NCI-H2029 treated with DMSO at 0.1 percent for 48 hours (cell line): ENCODE measurements around the gene CCT8.

Experiments used
- DNase-seq: peaks from one replicate; lab custom pipeline; 2025; lab: John Stamatoyannopoulos, UW

CCT8 gene, protein sequence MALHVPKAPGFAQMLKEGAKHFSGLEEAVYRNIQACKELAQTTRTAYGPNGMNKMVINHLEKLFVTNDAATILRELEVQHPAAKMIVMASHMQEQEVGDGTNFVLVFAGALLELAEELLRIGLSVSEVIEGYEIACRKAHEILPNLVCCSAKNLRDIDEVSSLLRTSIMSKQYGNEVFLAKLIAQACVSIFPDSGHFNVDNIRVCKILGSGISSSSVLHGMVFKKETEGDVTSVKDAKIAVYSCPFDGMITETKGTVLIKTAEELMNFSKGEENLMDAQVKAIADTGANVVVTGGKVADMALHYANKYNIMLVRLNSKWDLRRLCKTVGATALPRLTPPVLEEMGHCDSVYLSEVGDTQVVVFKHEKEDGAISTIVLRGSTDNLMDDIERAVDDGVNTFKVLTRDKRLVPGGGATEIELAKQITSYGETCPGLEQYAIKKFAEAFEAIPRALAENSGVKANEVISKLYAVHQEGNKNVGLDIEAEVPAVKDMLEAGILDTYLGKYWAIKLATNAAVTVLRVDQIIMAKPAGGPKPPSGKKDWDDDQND

DNA sequence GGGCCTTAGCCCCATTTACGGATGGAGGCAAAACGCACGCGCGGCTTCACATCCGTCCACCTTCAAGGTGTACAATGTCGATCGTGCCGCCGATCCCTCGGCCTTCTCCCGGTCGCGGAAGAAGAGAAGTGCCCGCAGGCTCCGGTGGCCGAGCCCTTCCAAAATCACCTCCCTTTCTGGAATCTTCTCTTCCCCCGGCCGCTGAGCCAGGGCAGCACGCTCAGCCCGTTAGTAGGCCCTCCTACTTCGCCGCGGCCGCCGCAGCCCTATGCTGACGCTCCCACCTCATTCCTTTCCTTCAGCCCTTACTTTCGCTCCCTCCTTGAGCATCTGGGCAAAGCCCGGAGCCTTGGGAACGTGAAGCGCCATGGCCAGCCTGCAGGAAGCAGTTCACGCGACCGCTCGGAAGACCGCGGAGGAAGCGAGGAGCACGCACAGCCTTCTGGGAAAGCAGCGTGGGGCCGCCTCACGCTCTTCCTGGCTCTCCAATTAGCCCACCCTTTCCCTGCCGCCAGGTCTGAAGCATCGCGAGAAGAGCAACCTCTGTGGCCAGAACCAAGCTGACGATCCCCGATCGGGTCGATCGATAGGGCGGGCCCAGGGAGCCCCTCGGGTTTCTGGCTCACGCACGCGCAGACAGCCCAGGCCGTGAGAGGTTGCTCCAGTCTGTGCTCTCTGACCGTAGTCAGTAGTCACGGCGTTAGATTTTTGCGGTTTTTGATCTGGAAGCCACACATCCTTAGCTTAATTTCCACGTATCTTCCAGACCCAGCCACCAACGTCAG, at the start of gene CCT8:
TSS of gene CCT8 (minus strand) at position 427 of the 785 bp plus-strand sequence. CDS start at position 369, 58 bp downstream.
- DNase-seq, result peak; percentile 96

DNA sequence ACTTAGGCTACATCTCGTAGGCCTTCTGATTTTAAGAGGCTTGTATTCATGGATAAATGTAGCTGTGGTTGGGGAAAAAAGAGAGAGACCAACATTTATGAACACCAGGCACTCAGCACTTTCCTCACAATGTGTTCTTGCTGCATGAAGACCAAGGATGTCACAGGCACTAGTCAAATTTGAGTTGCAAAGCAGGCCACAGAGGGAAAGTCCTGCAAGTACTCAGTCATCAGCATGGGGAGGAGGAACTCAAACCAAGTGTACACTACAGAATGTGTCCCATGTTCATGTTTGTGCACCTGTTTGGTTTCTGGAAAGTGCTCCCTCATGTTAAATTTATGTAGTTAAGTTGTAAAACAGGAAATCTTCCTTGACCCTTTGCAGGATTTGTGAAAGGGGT, 48.3 kb upstream of the CCT8 start:
- DNase-seq, result no peak

- no peak for DNase-seq
Observed at GRCh38 chr21:29117372-29117955, 44.0 kb upstream of the CCT8 start.

GRCh38 chr21:29115899-29116298, 42.5 kb upstream of the CCT8 start:
- DNase-seq, result no peak

DNA sequence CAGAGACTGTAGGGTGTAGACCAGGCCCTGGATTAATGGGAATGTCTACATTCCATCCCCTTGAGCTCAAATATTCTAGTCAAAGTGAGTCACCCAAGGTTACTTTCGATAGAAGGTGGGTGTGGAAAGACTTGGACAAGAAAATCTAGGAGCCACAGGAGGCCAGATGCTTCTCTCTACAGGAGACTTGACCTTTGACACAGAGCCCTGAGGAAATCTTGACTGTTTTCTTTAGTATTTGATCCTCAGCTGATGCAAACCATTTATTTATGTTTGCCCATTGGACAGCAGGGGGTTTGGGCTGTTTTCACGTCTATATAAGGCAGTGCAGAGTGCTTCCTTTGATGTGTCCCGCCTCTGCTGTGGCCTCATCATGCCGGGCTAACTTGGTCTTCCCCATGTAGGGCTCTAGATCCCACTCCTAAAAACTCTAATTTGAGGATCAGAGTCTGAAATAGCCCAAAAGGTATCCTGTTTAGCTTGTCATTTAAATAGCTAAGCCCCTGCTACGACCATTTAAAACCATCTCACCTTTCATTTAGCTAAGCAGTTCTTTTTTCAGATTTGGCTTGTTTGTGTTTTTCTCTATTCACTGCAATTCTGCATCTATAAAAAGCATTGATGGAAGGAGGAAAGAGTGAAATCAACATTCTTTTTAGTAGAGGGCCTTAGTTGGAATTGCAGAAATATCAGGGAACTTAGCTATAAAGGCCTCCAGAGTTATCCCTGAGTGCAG, 41.5 kb upstream of the CCT8 start:
- DNase-seq, result no peak

- no peak for DNase-seq
Observed at GRCh38 chr21:29105218-29105617, 31.8 kb upstream of the CCT8 start.

- peak; percentile 66 for DNase-seq
Observed at GRCh38 chr21:29104239-29104708, 30.8 kb upstream of the CCT8 start.

- DNase-seq, result no peak
Observed at GRCh38 chr21:29102791-29103257, 29.4 kb upstream of the CCT8 start.

GRCh38 chr21:29098156-29098555, 24.7 kb upstream of the CCT8 start:
- DNase-seq, result no peak

DNA sequence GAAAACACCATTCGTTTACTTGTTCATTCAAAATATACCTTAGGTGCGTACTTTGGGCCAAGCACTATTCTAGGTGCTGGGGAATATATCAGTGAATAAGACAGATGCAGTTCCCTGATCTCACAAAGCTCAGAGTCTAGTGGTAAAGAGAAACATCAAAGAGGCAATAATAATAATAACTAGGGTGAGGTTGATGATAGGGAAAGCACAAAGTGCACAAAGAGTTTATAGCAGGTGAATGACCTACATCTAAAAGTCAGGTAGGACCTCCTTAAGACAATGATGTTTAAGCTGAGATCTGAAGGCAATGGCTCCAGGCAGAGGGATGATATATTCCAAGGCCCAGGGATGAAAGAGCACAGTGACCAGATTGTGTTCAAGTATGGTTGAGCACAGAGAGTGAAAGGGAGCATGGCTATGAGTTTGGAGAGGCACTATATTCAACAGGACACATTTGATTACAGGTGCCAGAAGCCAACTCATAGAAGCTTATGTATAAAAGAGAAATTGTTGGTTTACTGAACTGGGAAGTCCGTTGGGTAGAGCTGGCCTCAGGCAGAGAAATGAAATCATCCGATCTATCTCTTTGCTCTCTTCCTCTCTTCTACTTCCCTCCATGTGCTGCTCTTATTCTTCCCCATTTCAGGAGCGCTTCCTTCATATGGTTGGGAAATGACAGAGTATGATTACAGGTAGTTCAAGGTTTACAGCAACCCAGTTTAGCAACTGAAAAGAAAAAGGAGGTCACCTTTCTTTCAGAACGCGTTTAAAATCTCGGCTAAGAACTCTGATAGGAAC, 23.0 kb upstream of the CCT8 start:
- DNase-seq, result no peak

- DNase-seq, result no peak
Observed at GRCh38 chr21:29092102-29092959, 18.9 kb upstream of the CCT8 start.

DNA sequence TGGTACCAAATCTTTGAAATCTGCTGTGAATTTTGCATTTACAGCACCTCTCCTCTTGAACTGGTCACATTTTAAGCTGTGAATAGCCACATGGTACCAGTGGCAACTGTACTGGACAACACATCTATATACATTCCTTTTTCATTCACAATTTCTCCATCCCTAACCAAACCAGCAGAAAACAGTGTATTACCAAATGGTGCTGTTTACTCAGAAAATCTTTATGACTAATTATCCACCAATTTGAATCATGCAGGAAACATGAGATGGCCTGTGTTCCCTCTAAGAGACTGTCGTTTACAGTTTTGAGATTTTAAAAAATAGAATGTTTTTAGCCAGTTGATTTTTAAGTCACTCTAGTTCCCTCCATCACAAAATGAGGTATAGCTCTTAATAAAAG, 17.6 kb upstream of the CCT8 start:
- no peak for DNase-seq

DNA sequence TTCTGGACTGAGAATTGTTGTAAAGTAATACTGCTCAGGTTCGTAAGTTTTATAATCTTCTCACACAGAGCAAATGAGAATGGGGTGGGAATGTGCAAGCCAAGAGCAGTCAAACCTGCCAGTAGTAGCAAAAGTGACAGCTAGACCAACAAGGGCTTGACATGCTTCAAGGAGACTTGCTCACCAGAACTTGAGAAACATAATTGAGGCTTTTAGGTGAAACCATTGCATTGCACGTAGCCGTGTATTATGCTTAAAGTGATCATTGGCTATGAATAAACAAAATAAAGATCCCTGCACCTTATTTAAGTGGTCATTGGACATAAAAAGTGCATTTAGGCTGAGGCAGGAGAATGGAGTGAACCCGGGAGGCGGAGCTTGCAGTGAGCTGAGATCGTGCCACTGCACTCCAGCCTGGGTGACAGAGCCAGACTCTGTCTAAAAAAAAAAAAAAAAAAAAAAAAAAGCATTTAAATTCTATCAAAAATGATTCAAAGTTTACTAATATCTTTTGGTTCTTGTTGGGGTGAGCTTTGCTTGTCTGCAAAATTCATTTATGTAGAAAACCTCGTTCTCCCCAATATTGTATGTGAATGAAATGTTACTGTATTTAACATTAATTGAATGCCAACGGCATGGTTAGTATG, 11.8 kb upstream of the CCT8 start:
- DNase-seq, result no peak

DNA sequence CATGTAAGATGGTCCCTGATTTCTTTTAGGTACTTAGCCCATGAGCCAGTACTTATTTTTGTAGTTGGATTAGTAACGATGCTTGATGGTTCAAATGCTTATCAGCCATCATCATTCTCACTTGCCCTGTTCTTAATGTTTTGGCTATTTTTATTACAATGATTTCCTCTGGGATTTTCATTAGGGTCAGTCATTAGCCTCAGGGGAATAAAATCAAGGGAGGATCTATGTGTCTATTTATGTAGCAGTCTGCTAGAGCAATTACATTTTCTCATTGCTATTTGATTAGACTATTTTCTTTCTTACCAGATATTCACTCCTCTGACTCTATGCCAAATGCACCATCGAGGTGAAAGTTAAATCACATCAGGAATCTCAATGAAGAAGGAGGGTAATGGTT, 10.9 kb upstream of the CCT8 start:
- DNase-seq, result no peak

DNA sequence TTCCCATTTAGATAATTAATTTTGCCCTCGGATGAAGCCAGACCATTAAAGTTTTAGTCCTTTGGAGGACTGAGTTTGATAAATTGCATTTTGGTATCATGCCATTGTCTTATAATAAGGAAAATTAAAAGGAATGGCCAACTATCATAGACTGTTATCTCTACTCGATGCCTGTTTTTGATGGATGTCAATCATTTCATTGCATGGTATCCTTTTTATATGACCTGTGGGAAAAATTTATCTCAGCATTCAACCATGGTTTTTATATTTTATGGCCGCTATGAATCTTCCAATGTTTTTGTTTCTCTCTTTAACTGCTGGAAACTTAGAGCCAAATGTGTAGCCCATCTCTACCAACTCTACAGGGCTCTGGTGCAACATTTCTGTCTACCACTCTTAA, 9.9 kb upstream of the CCT8 start:
- no peak for DNase-seq

DNA sequence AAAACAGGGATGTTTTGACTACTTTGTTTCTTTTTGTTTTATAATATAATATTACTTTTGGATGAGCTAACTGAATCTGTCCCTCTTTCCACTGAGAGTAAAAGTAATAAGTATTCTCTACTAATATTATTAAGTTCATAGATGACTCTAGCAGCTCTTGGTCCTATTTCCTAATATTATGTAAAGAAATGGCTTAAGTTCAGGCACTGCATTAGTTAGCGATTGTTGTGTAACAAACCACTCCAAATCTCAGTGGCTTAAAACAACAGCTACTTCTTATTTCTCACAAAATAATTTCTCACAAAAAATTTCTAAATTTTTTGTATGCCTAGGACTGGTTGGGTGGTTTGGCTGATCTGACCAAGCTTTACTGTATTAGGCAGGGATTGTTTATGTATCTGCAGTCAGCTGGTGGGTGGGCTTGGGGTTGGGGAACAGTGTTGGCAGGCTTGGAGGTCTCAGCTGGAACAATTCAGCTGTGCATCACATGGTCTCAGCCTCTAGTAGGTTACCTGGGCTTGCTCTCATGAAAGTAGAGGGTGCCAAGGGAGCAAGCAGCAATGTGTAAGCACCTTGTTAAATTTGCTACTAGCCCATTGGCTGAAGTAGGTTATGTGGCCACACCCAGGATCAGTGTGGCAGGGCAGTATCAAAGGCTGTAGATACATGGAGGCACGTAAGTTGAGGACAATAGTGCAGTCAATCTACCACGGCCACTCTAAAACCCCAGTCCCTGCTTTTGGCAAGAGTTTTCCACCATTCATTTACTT, 8.8 kb upstream of the CCT8 start:
- DNase-seq, result peak; percentile 21

DNA sequence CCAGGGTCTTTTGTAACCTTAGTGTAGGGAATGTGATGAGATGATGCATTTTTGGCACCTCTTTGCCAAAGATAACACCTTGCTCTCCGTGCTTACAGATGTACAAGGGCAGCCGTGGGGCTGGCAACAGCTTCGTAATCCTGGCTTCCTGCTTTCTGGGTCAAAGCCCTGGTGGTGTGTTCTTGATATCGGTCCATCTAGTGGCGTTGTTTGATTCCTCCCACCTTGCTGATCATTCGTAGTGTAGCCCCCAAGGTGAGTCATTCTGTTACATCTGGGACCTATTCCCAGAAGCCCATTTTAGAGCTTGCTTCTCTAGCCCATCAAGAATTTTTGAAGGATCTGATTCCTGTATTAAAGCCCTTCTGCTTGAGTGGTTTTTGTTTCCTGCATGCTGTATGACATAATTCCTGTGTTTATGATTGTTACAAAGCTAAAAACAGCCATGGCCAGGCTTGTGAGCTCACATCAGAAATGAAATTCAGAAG, 7.0 kb upstream of the CCT8 start:
- peak; percentile 96 for DNase-seq
